Hepatocyte (in vitro differentiated cells): ENCODE results near the gene PRKG1.

Experiments used
- CTCF ChIP-seq: fragments of 200-600 bp; sonication (generic); IDR thresholded peaks from 2 replicates; pipeline ENCODE4 v1.5.1; 2016; ENCODE audit warnings: antibody characterized with exemption, mild to moderate bottlenecking; ENCODE audit not compliant: poor library complexity
- EZH2phosphoT487 ChIP-seq: fragments of 200-600 bp; sonication (generic); IDR thresholded peaks from one replicate; pipeline ENCODE4 v1.6.1; 2018; ENCODE audit warnings: antibody characterized with exemption, mild to moderate bottlenecking, low read depth, moderate library complexity; ENCODE audit not compliant: unreplicated experiment, severe bottlenecking

- TF ChIP-seq EZH2phosphoT487 (no peak), CTCF (no peak)
Measured at GRCh38 chr10:51439645-51440044, 365.4 kb downstream of the PRKG1 start.
